NK-92 (cell line): Measurements from ENCODE around the gene ACOX2.

Experiments used
- DNase-seq: peaks from one replicate; lab custom pipeline; 2025; ENCODE audit not compliant: unreplicated experiment; lab: John Stamatoyannopoulos, UW

ACOX2 gene

GRCh38 chr3:58536501-58537411 is at the start of gene ACOX2:
Gene ACOX2, minus strand, starts transcription at chr3:58537190. Its CDS starts 2,084 bp downstream, at chr3:58535106.
- DNase-seq, result no peak

- DNase-seq, result no peak
These were observed 49.0 kb upstream of the ACOX2 start for GRCh38 chr3:58585994-58586393.

GRCh38 chr3:58585005-58585786 is 48.2 kb upstream of the ACOX2 start:
- DNase-seq, result no peak

GRCh38 chr3:58584690-58585004 is 47.7 kb upstream of the ACOX2 start:
- no peak for DNase-seq

GRCh38 chr3:58581328-58582091 is 44.5 kb upstream of the ACOX2 start:
- no peak for DNase-seq

- no peak for DNase-seq
These were observed 43.9 kb upstream of the ACOX2 start for GRCh38 chr3:58580826-58581327.

GRCh38 chr3:58578873-58579272 is 41.9 kb upstream of the ACOX2 start:
- DNase-seq, result no peak

GRCh38 chr3:58577269-58577821 is 40.4 kb upstream of the ACOX2 start, which contains the start of gene FAM107A:
Gene FAM107A, minus strand, starts transcription at chr3:58577391. Its CDS starts 7,531 bp downstream, at chr3:58569860.
- DNase-seq, result no peak

GRCh38 chr3:58576716-58577115 is 39.7 kb upstream of the ACOX2 start:
- no peak for DNase-seq

GRCh38 chr3:58575971-58576652 is 39.1 kb upstream of the ACOX2 start:
- DNase-seq, result no peak

- DNase-seq, result no peak
These were observed 37.7 kb upstream of the ACOX2 start for GRCh38 chr3:58574682-58575081.

GRCh38 chr3:58574106-58574505 is 37.1 kb upstream of the ACOX2 start:
- DNase-seq, result no peak

- no peak for DNase-seq
These were observed 36.6 kb upstream of the ACOX2 start for GRCh38 chr3:58573640-58574039.

- no peak for DNase-seq
These were observed 35.7 kb upstream of the ACOX2 start for GRCh38 chr3:58572634-58573230.

GRCh38 chr3:58572013-58572633 is 35.1 kb upstream of the ACOX2 start:
- no peak for DNase-seq

- DNase-seq, result no peak
These were observed 33.9 kb upstream of the ACOX2 start for GRCh38 chr3:58570851-58571250.

- no peak for DNase-seq
These were observed 32.5 kb upstream of the ACOX2 start for GRCh38 chr3:58569287-58570001.

GRCh38 chr3:58568572-58569286 is 31.7 kb upstream of the ACOX2 start:
- DNase-seq, result no peak
